ENCODE measurements around the gene ITPR2. TPM values are rescaled to one million over a fixed set of nuclear protein-coding genes. Genes with fewer than 3 reads are reported as not detected.

The ITPR2 gene
- polyA plus RNA-seq, 2 of the 4 experiments (the other 2 are of a cell fraction): 3.1 to 8.1 TPM

GRCh38 chr12:26524862-26525465 is 308.0 kb downstream of the ITPR2 start:
- H3K9me3 ChIP-seq: peaks cover 17% of the 10 kb centered on the region; the same call in 2 of the 3 replicates
- no peak overlapping the region for H3K4me3 ChIP-seq
- ChIA-PET POLR2A (no interaction called here), CTCF (interaction anchor here (0.6 to 1.6 kb wide), 4 partner anchors 26 to 406 kb away, joined by 3 to 5 read pairs (median 3); no protein-coding TSS in a partner anchor)
- no peak for TF ChIP-seq MAFK (IDR thresholded peaks at IDR 0.05; ENCODE audit: partially characterized antibody)
- no peak for TF ChIP-seq KDM5A (IDR thresholded peaks at IDR 0.05)
- no peak for TF ChIP-seq RNF2 (IDR thresholded peaks at IDR 0.05; ENCODE audit: borderline replicate concordance, low read depth)
- peak; percentile 30; the same call in 1 of the 3 replicates for TF ChIP-seq SMC3 (IDR thresholded peaks at IDR 0.05)
- peak; percentile 37 for TF ChIP-seq CTCF (IDR thresholded peaks at IDR 0.05)
- no peak for TF ChIP-seq HES2 (IDR thresholded peaks at IDR 0.05)
- peak; percentile 40 to 60 for TF ChIP-seq RAD21 (conservative IDR thresholded peaks at IDR 0.05 in 1 of 2, IDR thresholded peaks at IDR 0.05 in 1 of 2)
- no peak for FAIRE-seq
- ATAC-seq: no peak
- peak in 1 of 2 experiments; percentile 43 for DNase-seq (ENCODE audit: low read depth in 1 of 2, low spot score in 1 of 2)
- no peak overlapping the region for H3K4me2 ChIP-seq
- no peaks in the 10 kb centered on the region for H3K4me1 ChIP-seq
- no peak overlapping the region for H3K27ac ChIP-seq
- 48% methylated on average over 2 of the region's 2 CpGs for whole genome bisulfite sequencing (ENCODE audit: missing lambda C conversion rate)

GRCh38 chr12:26523708-26524150 is 309.3 kb downstream of the ITPR2 start:
- no peak for DNase-seq (ENCODE audit: low read depth in 1 of 2, low spot score in 1 of 2)
- POLR2A ChIA-PET: no interaction called here
- Histone ChIP-seq H3K27ac (no peak overlapping the region), H3K4me1 (no peaks in the 10 kb centered on the region), H3K4me3 (no peak overlapping the region), H3K9me3 (peaks cover 20% of the 10 kb centered on the region; the same call in 2 of the 3 replicates), H3K4me2 (no peak overlapping the region)
- 75% methylated on average over 9 of the region's 9 CpGs for WGBS (ENCODE audit: missing lambda C conversion rate)
- no peak for TF ChIP-seq ZSCAN20 (CRISPR knock-in tag; IDR thresholded peaks at IDR 0.05)
- no peak for TF ChIP-seq EHF (CRISPR knock-in tag; IDR thresholded peaks at IDR 0.05)
- TF ChIP-seq MAZ (IDR thresholded peaks at IDR 0.05; ENCODE audit: borderline replicate concordance, low read depth, low read length): no peak
- TF ChIP-seq KDM1A (IDR thresholded peaks at IDR 0.05; ENCODE audit: low read depth): no peak
- TF ChIP-seq KDM5A (IDR thresholded peaks at IDR 0.05): no peak
- no peak for TF ChIP-seq CBX8 (IDR thresholded peaks at IDR 0.05)
- TF ChIP-seq RFX5 (IDR thresholded peaks at IDR 0.05): no peak
- no peak for TF ChIP-seq E2F6 (IDR thresholded peaks at IDR 0.05; ENCODE audit: borderline replicate concordance, low read depth)
- no peak for TF ChIP-seq EHMT2 (IDR thresholded peaks at IDR 0.05; ENCODE audit: low read depth)
- no peak for TF ChIP-seq PHF8 (IDR thresholded peaks at IDR 0.05; ENCODE audit: borderline replicate concordance, low read depth)
- no peak for TF ChIP-seq ATOH8 (CRISPR knock-in tag; IDR thresholded peaks at IDR 0.05; ENCODE audit: low read depth)
- TF ChIP-seq HOXB13 (CRISPR knock-in tag; IDR thresholded peaks at IDR 0.05; ENCODE audit: low read depth): no peak
- no peak for TF ChIP-seq RNF2 (IDR thresholded peaks at IDR 0.05; ENCODE audit: borderline replicate concordance, low read depth)
- TF ChIP-seq MYC (IDR thresholded peaks at IDR 0.05; ENCODE audit: borderline replicate concordance, low read length): no peak
- no peak for TF ChIP-seq CHD4 (IDR thresholded peaks at IDR 0.05; ENCODE audit: borderline replicate concordance)
- TF ChIP-seq RCOR1 (IDR thresholded peaks at IDR 0.05; ENCODE audit: low read depth, low read length): no peak
- TF ChIP-seq NPAS2 (CRISPR knock-in tag; IDR thresholded peaks at IDR 0.05; ENCODE audit: borderline replicate concordance): no peak
- TF ChIP-seq CHD2 (IDR thresholded peaks at IDR 0.05; ENCODE audit: low read length, partially characterized antibody): no peak
- no peak for TF ChIP-seq MAX (IDR thresholded peaks at IDR 0.05)
- no peak for TF ChIP-seq FOXS1 (CRISPR knock-in tag; IDR thresholded peaks at IDR 0.05)
- CTCF ChIA-PET: no interaction called here
- no peak for FAIRE-seq
- no peak for ATAC-seq

Data from A549 (cell line).